Pulmonary artery endothelial cell (primary cell): Measurements from ENCODE around the gene SLC35F6. TPM values are rescaled to one million over a fixed set of nuclear protein-coding genes. Genes with fewer than 3 reads are reported as not detected.
"Not testable (repeated sequence)": the region's sequence is repeated elsewhere in the genome, so short reads cannot be mapped to it uniquely, and the experiment has no call there.

Source experiments
- DNase-seq: peaks from one replicate; pipeline ENCODE4 v3.0.0-alpha.2; 2011; ENCODE audit warnings: low read depth, low spot score
- total RNA-seq: library from RNA; depleted of rRNA; stranded (reverse); fragments of >200 nt; gene quantifications from 2 replicates; pipeline ENCODE4 v1.2.3, GENCODE V29; 2014

The SLC35F6 gene
- total RNA-seq, 1 donor from 2014 or later: 21.9 TPM

GRCh38 chr2:26730549-26731344, 33.3 kb upstream of the SLC35F6 start:
- no peak for DNase-seq

GRCh38 chr2:26731714-26732113, 32.4 kb upstream of the SLC35F6 start:
- no peak for DNase-seq

GRCh38 chr2:26732446-26732845, 31.6 kb upstream of the SLC35F6 start:
- no peak for DNase-seq

- DNase-seq: no peak
These were observed 30.7 kb upstream of the SLC35F6 start for GRCh38 chr2:26733413-26733812.

- no peak for DNase-seq
These were observed 29.0 kb upstream of the SLC35F6 start for GRCh38 chr2:26735097-26735496.

GRCh38 chr2:26735883-26736588, 28.0 kb upstream of the SLC35F6 start:
- DNase-seq: no peak

GRCh38 chr2:26737221-26737620, 26.9 kb upstream of the SLC35F6 start:
- no peak for DNase-seq

GRCh38 chr2:26738481-26738880, 25.6 kb upstream of the SLC35F6 start:
- no peak for DNase-seq

GRCh38 chr2:26739514-26739913, 24.6 kb upstream of the SLC35F6 start:
- no peak for DNase-seq

- DNase-seq: no peak
These were observed 23.7 kb upstream of the SLC35F6 start for GRCh38 chr2:26740346-26740745.

GRCh38 chr2:26740890-26741302, 23.2 kb upstream of the SLC35F6 start:
- DNase-seq: no peak

GRCh38 chr2:26742048-26742770, 21.9 kb upstream of the SLC35F6 start:
- DNase-seq: no peak

GRCh38 chr2:26743852-26744251, 20.2 kb upstream of the SLC35F6 start:
- DNase-seq: no peak

- no peak for DNase-seq
These were observed 19.1 kb upstream of the SLC35F6 start for GRCh38 chr2:26744953-26745352.

- DNase-seq: peak; percentile 49
These were observed 18.3 kb upstream of the SLC35F6 start for GRCh38 chr2:26745609-26746327.

- DNase-seq: no peak
These were observed 17.1 kb upstream of the SLC35F6 start for GRCh38 chr2:26746934-26747333.

- not testable (repeated sequence) for DNase-seq
These were observed 14.2 kb upstream of the SLC35F6 start for GRCh38 chr2:26749787-26750420.

GRCh38 chr2:26750467-26750866, 13.6 kb upstream of the SLC35F6 start:
- not testable (repeated sequence) for DNase-seq

- DNase-seq: no peak
These were observed 11.4 kb upstream of the SLC35F6 start for GRCh38 chr2:26752656-26753055.

GRCh38 chr2:26754539-26754938, 9.5 kb upstream of the SLC35F6 start:
- DNase-seq: no peak
